ENCODE results near the gene FAF1.

DNA sequence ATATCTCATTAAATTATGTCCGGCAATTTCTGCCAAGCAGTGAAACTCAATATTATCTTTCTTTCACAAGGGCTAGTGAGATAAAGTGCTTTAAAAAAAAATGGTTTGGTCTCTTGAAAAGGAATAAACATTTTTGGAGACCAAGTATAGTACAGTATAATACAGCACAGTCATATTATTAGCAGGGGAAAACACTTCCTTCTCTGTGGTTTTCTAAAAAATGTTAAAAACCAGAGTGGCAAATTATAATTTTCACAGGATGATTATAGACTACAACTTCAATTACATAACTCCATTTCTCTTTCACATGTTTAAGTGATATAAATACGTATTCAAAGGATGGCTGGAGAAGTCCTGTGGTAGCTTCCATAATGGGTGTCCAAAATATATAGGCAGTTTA, 366.6 kb downstream of the FAF1 start:
- TF ChIP-seq, protein P1, sequence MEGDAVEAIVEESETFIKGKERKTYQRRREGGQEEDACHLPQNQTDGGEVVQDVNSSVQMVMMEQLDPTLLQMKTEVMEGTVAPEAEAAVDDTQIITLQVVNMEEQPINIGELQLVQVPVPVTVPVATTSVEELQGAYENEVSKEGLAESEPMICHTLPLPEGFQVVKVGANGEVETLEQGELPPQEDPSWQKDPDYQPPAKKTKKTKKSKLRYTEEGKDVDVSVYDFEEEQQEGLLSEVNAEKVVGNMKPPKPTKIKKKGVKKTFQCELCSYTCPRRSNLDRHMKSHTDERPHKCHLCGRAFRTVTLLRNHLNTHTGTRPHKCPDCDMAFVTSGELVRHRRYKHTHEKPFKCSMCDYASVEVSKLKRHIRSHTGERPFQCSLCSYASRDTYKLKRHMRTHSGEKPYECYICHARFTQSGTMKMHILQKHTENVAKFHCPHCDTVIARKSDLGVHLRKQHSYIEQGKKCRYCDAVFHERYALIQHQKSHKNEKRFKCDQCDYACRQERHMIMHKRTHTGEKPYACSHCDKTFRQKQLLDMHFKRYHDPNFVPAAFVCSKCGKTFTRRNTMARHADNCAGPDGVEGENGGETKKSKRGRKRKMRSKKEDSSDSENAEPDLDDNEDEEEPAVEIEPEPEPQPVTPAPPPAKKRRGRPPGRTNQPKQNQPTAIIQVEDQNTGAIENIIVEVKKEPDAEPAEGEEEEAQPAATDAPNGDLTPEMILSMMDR (IDR thresholded peaks at IDR 0.05; ENCODE audit: extremely low read depth in 1 of 2, insufficient read depth in 1 of 2, low read depth in 1 of 2, low read length in 2 of 2), result no peak
- no peak for TF ChIP-seq POLR2A (IDR thresholded peaks at IDR 0.05; ENCODE audit: low read depth, low read length)
